ENCODE data around the gene DSTYK. TPM values are rescaled to one million over a fixed set of nuclear protein-coding genes. Genes with fewer than 3 reads are reported as not detected.

Gene DSTYK
- polyA plus RNA-seq, 1 of the 3 experiments (the other 2 are of a cell fraction) = 4.4 TPM

DNA sequence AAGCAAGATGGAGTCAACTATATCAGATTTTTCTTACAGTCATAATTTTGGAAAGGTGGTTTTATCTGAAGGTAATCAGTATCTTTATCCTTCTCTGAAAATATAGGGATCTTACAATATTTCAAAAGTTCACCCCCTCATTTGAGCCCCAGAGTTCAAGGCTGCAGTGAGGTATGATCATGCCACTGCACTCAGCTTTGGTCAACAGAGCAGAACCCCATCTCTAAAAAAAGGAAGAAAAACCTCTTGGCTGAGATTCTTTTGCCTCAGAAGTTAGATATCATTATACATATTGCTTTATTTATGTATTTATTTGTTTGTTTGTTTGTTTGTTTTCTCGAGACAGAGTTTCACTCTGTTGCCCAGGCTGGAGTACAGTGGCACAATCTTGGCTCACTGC lies 78.2 kb downstream of the DSTYK start:
- H3F3A ChIP-seq (replicated peaks; ENCODE audit: insufficient read depth) = peaks cover 3% of the 10 kb centered on the region
- ChIA-PET CTCF (interaction anchor here (1.4 to 1.5 kb wide), 2 partner anchors 8 to 12 kb away, joined by 4 to 6 read pairs; partner anchors contain the start of gene RBBP5), POLR2A (no interaction called here)

DNA sequence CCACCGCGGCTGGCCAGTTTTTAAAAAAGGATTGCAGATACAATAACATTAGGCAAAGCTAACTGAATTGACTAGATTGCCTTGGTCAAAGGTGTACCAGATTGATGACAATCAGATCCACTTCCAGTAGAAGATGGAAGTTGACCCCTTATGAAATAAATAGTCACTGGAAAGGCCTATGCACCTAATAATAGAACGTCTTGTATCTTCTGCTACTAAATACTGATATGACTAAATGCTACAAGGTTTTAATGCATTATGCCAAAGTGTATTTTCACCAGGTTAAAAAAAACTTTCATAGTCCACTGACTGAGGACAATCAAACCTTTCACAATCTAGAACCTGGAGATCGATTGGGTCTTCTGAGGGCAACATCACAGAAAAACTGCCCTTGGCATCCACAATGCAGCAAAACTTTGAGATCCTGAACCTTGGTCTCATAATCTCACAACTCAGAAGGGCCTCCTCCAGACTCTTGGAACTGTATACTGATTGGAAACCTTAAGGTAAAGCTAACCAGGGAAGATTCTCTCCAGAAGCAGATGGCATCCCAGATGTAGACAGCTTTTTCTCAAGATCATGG lies 82.0 kb downstream of the DSTYK start:
- no peak overlapping the region for H3K9ac ChIP-seq
- no peaks in the 10 kb centered on the region for H3K4me1 ChIP-seq (ENCODE audit: control insufficient read depth in 1 of 2, insufficient read depth in 2 of 2, low read depth in 1 of 2, low read length in 1 of 2)
- H3K4me2 ChIP-seq = no peak overlapping the region
- H3K27ac ChIP-seq (ENCODE audit: low read depth in 2 of 2, low read length in 1 of 2) = no peak overlapping the region
- H3K9me2 ChIP-seq = no peaks in the 10 kb centered on the region
- H3K36me3 ChIP-seq (replicated peaks in 1 of 2; ENCODE audit: control insufficient read depth in 1 of 2, insufficient read depth in 2 of 2, low read length in 1 of 2) = no peaks in the 10 kb centered on the region
- no peak for DNase-seq
- CTCF ChIA-PET = interaction anchor here (3.8 kb wide), 1 partner anchor 12 kb away, joined by 22 read pairs; no protein-coding TSS in a partner anchor
- H3K27me3 ChIP-seq (ENCODE audit: insufficient read depth) = no peaks in the 10 kb centered on the region
- TF ChIP-seq EZH2phosphoT487 (IDR thresholded peaks at IDR 0.05; ENCODE audit: borderline replicate concordance, low read depth) = no peak
- no peak for TF ChIP-seq FOSL2 (IDR thresholded peaks at IDR 0.05; ENCODE audit: borderline replicate concordance, low read depth)
- TF ChIP-seq, protein P1, sequence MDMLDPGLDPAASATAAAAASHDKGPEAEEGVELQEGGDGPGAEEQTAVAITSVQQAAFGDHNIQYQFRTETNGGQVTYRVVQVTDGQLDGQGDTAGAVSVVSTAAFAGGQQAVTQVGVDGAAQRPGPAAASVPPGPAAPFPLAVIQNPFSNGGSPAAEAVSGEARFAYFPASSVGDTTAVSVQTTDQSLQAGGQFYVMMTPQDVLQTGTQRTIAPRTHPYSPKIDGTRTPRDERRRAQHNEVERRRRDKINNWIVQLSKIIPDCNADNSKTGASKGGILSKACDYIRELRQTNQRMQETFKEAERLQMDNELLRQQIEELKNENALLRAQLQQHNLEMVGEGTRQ (IDR thresholded peaks at IDR 0.05; ENCODE audit: borderline replicate concordance, low read depth, low read length) = no peak
- TF ChIP-seq FOXM1 (IDR thresholded peaks at IDR 0.05; ENCODE audit: low read depth) = no peak
- TF ChIP-seq, protein P2, sequence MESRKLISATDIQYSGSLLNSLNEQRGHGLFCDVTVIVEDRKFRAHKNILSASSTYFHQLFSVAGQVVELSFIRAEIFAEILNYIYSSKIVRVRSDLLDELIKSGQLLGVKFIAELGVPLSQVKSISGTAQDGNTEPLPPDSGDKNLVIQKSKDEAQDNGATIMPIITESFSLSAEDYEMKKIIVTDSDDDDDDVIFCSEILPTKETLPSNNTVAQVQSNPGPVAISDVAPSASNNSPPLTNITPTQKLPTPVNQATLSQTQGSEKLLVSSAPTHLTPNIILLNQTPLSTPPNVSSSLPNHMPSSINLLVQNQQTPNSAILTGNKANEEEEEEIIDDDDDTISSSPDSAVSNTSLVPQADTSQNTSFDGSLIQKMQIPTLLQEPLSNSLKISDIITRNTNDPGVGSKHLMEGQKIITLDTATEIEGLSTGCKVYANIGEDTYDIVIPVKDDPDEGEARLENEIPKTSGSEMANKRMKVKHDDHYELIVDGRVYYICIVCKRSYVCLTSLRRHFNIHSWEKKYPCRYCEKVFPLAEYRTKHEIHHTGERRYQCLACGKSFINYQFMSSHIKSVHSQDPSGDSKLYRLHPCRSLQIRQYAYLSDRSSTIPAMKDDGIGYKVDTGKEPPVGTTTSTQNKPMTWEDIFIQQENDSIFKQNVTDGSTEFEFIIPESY (IDR thresholded peaks at IDR 0.05; ENCODE audit: borderline replicate concordance, low read depth) = no peak
- no peak for TF ChIP-seq RXRA (IDR thresholded peaks at IDR 0.05; ENCODE audit: borderline replicate concordance, low read depth)
- no peak for TF ChIP-seq CHD2 (IDR thresholded peaks at IDR 0.05; ENCODE audit: low read length, partially characterized antibody)
- TF ChIP-seq JUND (IDR thresholded peaks at IDR 0.05) = no peak
- TF ChIP-seq GABPA (IDR thresholded peaks at IDR 0.05; ENCODE audit: low read depth) = no peak
- H2AFZ ChIP-seq (ENCODE audit: low read depth) = no peak overlapping the region
- no peak overlapping the region for H3K4me3 ChIP-seq (ENCODE audit: low read depth in 2 of 2, low read length in 1 of 2)
- H3K9me3 ChIP-seq = no peaks in the 10 kb centered on the region
- H3F3A ChIP-seq (replicated peaks; ENCODE audit: insufficient read depth) = peaks cover 3% of the 10 kb centered on the region
- no peaks in the 10 kb centered on the region for H3K79me2 ChIP-seq (ENCODE audit: insufficient read depth)
- POLR2A ChIA-PET = no interaction called here
- 65% methylated on average over 4 of the region's 4 CpGs for WGBS (ENCODE audit: low lambda C conversion rate)
- H4K20me1 ChIP-seq (ENCODE audit: insufficient read depth) = no peaks in the 10 kb centered on the region

More for the DNA sequence above, 78.2 kb downstream of the DSTYK start:
- Histone ChIP-seq H3K9me2 (no peaks in the 10 kb centered on the region), H3K4me1 (ENCODE audit: control insufficient read depth in 1 of 2, insufficient read depth in 2 of 2, low read depth in 1 of 2, low read length in 1 of 2) (no peaks in the 10 kb centered on the region), H3K36me3 (replicated peaks in 1 of 2; ENCODE audit: control insufficient read depth in 1 of 2, insufficient read depth in 2 of 2, low read length in 1 of 2) (no peaks in the 10 kb centered on the region), H3K9me3 (no peaks in the 10 kb centered on the region), H3K27me3 (ENCODE audit: insufficient read depth) (no peaks in the 10 kb centered on the region), H3K27ac (ENCODE audit: low read depth in 2 of 2, low read length in 1 of 2) (no peak overlapping the region), H3K4me2 (no peak overlapping the region), H3K79me2 (ENCODE audit: insufficient read depth) (no peaks in the 10 kb centered on the region), H3K9ac (no peak overlapping the region), H4K20me1 (ENCODE audit: insufficient read depth) (no peaks in the 10 kb centered on the region), H2AFZ (ENCODE audit: low read depth) (no peak overlapping the region), H3K4me3 (ENCODE audit: low read depth in 2 of 2, low read length in 1 of 2) (no peak overlapping the region)
- TF ChIP-seq GATA2 (CRISPR knock-in tag; IDR thresholded peaks at IDR 0.05) (no peak), TAF1 (IDR thresholded peaks at IDR 0.05; ENCODE audit: borderline replicate concordance, low read depth, low read length) (no peak), NRF1 (IDR thresholded peaks at IDR 0.05; ENCODE audit: low read depth, low read length) (no peak), SMC3 (IDR thresholded peaks at IDR 0.05; ENCODE audit: low read depth, low read length) (no peak), GABPA (IDR thresholded peaks at IDR 0.05; ENCODE audit: low read depth) (no peak)
- TF ChIP-seq, protein P3, sequence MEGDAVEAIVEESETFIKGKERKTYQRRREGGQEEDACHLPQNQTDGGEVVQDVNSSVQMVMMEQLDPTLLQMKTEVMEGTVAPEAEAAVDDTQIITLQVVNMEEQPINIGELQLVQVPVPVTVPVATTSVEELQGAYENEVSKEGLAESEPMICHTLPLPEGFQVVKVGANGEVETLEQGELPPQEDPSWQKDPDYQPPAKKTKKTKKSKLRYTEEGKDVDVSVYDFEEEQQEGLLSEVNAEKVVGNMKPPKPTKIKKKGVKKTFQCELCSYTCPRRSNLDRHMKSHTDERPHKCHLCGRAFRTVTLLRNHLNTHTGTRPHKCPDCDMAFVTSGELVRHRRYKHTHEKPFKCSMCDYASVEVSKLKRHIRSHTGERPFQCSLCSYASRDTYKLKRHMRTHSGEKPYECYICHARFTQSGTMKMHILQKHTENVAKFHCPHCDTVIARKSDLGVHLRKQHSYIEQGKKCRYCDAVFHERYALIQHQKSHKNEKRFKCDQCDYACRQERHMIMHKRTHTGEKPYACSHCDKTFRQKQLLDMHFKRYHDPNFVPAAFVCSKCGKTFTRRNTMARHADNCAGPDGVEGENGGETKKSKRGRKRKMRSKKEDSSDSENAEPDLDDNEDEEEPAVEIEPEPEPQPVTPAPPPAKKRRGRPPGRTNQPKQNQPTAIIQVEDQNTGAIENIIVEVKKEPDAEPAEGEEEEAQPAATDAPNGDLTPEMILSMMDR (IDR thresholded peaks at IDR 0.05) = no peak
- 39% methylated on average over 1 of the region's 1 CpG for WGBS (ENCODE audit: low lambda C conversion rate)
- DNase-seq = no peak

Measured in SK-N-SH (cell line).